ENCODE measurements around the gene CDKL4. TPM values are rescaled to one million over a fixed set of nuclear protein-coding genes. Genes with fewer than 3 reads are reported as not detected.
"Not testable (repeated sequence)": the region's sequence is repeated elsewhere in the genome, so short reads cannot be mapped to it uniquely, and the experiment has no call there.

CDKL4 gene
- total and polyA plus RNA-seq, 2 of the 13 experiments (the other 11 are each of a cell fraction or from before 2014, with no cell fraction given) = 0.29 to 0.50 TPM

- Histone ChIP-seq H3K4me3 (replicated peaks in 1 of 3; ENCODE audit: insufficient read depth in 1 of 3, low read depth in 2 of 3, low read length in 3 of 3) (peak overlapping the region in 1 of 3 experiments; percentile 22; a peak in 2 of 6 replicates), H3K4me2 (ENCODE audit: low read depth, low read length) (peak overlapping the region; percentile 66), H3K4me1 (ENCODE audit: insufficient read depth, low read length) (peaks cover 75% of the 10 kb centered on the region), H3K27ac (ENCODE audit: extremely low read length, insufficient read depth, low read length) (peak overlapping the region; percentile 57)
- H3K9me3 ChIP-seq (ENCODE audit: low read length); BruUV-seq (replicated peaks); H4K20me1 ChIP-seq (ENCODE audit: insufficient read depth, low read length); H2AFZ ChIP-seq (ENCODE audit: low read length); H3K27me3 ChIP-seq (ENCODE audit: control insufficient read depth in 1 of 2, insufficient read depth in 2 of 2, low read length in 2 of 2); H3K36me3 ChIP-seq (replicated peaks in 1 of 2; ENCODE audit: control insufficient read depth in 1 of 2, insufficient read depth in 2 of 2, low read length in 2 of 2); CTCF ChIA-PET (ENCODE audit: low intra/inter-chr PET ratio, low total read pairs); H3K79me2 ChIP-seq (ENCODE audit: insufficient read depth, low read length); H3K9ac ChIP-seq (ENCODE audit: insufficient read depth, low read depth, low read length); in situ Hi-C loops (cut with HindIII; ENCODE audit: extremely low pct_ligation_motif_present, low pct_unique_long_range_greater_than_20kb): not testable (repeated sequence)
- peak; percentile 90 for FAIRE-seq
- WGBS (ENCODE audit: low lambda C conversion rate) = 4% methylated on average over 18 of the region's 18 CpGs
- POLR2A ChIA-PET = interaction anchor here (0.7 to 4.2 kb wide), 10 partner anchors 10 to 91 kb away, joined by 3 to 58 read pairs (median 4); partner anchors contain the start of gene SOS1
- peak; percentile 96 for DNase-seq (ENCODE audit: low spot score)
- intact Hi-C loops (cut with micrococcal nuclease; ENCODE audit: unreplicated experiment) = loop anchor here (1.0 to 10.0 kb wide), 4 partner anchors 14 to 264 kb away; partner anchors contain the start of genes DHX57 and MORN2
- peak; percentile 95 for ATAC-seq
- TF ChIP-seq ATF5 (CRISPR knock-in tag; IDR thresholded peaks at IDR 0.05; ENCODE audit: low read depth) = 0 out of 2 replicates have a peak, but pooled peaks have one; percentile 48
- TF ChIP-seq ZNF589 (CRISPR knock-in tag; conservative IDR thresholded peaks at IDR 0.05) = 0 out of 2 replicates have a peak, but pooled peaks have one; percentile 66
- TF ChIP-seq ZNF644 (CRISPR knock-in tag; IDR thresholded peaks at IDR 0.05; ENCODE audit: low read depth) = peak; percentile 78; the same call in 1 of the 2 replicates
- peak; percentile 7; the same call in 1 of the 2 replicates for TF ChIP-seq ZNF12 (CRISPR knock-in tag; IDR thresholded peaks at IDR 0.05)
- TF ChIP-seq, protein P1, sequence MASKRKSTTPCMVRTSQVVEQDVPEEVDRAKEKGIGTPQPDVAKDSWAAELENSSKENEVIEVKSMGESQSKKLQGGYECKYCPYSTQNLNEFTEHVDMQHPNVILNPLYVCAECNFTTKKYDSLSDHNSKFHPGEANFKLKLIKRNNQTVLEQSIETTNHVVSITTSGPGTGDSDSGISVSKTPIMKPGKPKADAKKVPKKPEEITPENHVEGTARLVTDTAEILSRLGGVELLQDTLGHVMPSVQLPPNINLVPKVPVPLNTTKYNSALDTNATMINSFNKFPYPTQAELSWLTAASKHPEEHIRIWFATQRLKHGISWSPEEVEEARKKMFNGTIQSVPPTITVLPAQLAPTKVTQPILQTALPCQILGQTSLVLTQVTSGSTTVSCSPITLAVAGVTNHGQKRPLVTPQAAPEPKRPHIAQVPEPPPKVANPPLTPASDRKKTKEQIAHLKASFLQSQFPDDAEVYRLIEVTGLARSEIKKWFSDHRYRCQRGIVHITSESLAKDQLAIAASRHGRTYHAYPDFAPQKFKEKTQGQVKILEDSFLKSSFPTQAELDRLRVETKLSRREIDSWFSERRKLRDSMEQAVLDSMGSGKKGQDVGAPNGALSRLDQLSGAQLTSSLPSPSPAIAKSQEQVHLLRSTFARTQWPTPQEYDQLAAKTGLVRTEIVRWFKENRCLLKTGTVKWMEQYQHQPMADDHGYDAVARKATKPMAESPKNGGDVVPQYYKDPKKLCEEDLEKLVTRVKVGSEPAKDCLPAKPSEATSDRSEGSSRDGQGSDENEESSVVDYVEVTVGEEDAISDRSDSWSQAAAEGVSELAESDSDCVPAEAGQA (IDR thresholded peaks at IDR 0.05; ENCODE audit: low read depth) = peak; percentile 41; the same call in 1 of the 2 replicates
- TF ChIP-seq, protein P1 (CRISPR knock-in tag; IDR thresholded peaks at IDR 0.05; ENCODE audit: borderline replicate concordance) = not testable (repeated sequence)
- TF ChIP-seq ZNF510 (CRISPR knock-in tag; IDR thresholded peaks at IDR 0.05; ENCODE audit: low read depth) = 0 out of 2 replicates have a peak, but pooled peaks have one; percentile 80
- TF ChIP-seq, protein P2, sequence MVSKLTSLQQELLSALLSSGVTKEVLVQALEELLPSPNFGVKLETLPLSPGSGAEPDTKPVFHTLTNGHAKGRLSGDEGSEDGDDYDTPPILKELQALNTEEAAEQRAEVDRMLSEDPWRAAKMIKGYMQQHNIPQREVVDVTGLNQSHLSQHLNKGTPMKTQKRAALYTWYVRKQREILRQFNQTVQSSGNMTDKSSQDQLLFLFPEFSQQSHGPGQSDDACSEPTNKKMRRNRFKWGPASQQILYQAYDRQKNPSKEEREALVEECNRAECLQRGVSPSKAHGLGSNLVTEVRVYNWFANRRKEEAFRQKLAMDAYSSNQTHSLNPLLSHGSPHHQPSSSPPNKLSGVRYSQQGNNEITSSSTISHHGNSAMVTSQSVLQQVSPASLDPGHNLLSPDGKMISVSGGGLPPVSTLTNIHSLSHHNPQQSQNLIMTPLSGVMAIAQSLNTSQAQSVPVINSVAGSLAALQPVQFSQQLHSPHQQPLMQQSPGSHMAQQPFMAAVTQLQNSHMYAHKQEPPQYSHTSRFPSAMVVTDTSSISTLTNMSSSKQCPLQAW (CRISPR knock-in tag; IDR thresholded peaks at IDR 0.05) = peak; percentile 55
- peak; percentile 48; the same call in 1 of the 2 replicates for TF ChIP-seq KDM5B (CRISPR knock-in tag; IDR thresholded peaks at IDR 0.05; ENCODE audit: borderline replicate concordance)
- peak; percentile 29; the same call in 1 of the 2 replicates for TF ChIP-seq ZNF274 (CRISPR knock-in tag; IDR thresholded peaks at IDR 0.05)
- TF ChIP-seq TBL1XR1 (IDR thresholded peaks at IDR 0.05; ENCODE audit: borderline replicate concordance, low read length, partially characterized antibody) = peak; percentile 26
- TF ChIP-seq, protein P3, sequence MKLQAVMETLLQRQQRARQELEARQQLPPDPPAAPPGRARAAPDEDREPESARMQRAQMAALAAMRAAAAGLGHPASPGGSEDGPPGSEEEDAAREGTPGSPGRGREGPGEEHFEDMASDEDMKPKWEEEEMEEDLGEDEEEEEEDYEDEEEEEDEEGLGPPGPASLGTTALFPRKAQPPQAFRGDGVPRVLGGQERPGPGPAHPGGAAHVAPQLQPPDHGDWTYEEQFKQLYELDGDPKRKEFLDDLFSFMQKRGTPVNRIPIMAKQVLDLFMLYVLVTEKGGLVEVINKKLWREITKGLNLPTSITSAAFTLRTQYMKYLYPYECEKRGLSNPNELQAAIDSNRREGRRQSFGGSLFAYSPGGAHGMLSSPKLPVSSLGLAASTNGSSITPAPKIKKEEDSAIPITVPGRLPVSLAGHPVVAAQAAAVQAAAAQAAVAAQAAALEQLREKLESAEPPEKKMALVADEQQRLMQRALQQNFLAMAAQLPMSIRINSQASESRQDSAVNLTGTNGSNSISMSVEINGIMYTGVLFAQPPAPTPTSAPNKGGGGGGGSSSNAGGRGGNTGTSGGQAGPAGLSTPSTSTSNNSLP (IDR thresholded peaks at IDR 0.05; ENCODE audit: low read depth, low read length) = peak; percentile 70; the same call in 1 of the 2 replicates
- TF ChIP-seq ZNF709 (CRISPR knock-in tag; IDR thresholded peaks at IDR 0.05) = peak; percentile 28; the same call in 1 of the 2 replicates
Measured at GRCh38 chr2:39138187-39138836, 105.5 kb downstream of the CDKL4 start.

Measured in HepG2 (cell line).